GM18499 (cell line): ENCODE results near the gene DLG2.

ENCODE experiments used
- ATAC-seq: cut with Tn5 transposase; IDR thresholded peaks from one replicate; pipeline ENCODE4 v1.9.1; 2021; ENCODE audit warnings: moderate number of reproducible peaks; ENCODE audit not compliant: insufficient read depth, unreplicated experiment

Gene DLG2

DNA sequence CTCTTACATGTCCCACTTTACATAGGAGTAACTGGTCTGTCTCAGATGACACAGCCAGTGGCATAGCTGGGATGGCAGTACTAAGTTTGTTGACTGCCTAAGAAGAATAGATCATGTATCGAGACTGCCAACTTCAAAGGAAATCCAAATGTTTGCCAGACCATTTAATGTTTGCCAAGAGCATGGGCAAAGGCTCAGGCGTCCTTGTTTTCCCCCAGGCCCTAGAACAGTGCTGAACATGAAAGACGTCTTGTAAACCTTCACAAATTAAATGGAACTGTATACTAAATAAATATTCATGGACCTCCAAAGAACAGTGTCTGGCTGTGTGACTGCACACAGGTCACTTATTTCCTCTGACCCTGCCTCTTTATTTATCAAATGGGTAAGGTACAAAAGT, 2106.3 kb downstream of the DLG2 start:
- no peak for ATAC-seq

DNA sequence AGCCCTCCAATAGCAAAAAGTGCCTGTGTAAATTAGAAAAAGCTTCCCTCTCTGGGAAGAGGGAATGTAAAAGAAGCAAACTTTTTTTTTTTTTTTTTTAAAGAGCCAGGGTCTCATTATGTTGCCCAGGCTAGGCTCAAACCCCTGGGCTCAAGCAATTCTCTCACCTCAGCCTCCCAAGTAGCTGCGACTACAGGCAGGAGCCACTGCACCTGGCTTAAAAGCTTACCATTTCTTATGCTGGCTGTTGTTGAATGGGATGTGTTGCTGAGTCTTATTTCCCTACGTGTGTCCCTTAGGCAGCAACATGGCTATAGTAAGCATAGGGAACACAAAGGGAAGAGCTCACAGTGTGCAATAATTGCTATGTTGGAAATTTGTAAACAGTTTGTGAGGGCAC, 2115.5 kb downstream of the DLG2 start:
- ATAC-seq: no peak

- ATAC-seq: no peak
Measured at GRCh38 chr11:83510530-83511460, 2116.3 kb downstream of the DLG2 start.

- ATAC-seq: no peak
Measured at GRCh38 chr11:83508804-83509203, 2118.3 kb downstream of the DLG2 start.

GRCh38 chr11:83502041-83502440, 2125.1 kb downstream of the DLG2 start:
- ATAC-seq: no peak

DNA sequence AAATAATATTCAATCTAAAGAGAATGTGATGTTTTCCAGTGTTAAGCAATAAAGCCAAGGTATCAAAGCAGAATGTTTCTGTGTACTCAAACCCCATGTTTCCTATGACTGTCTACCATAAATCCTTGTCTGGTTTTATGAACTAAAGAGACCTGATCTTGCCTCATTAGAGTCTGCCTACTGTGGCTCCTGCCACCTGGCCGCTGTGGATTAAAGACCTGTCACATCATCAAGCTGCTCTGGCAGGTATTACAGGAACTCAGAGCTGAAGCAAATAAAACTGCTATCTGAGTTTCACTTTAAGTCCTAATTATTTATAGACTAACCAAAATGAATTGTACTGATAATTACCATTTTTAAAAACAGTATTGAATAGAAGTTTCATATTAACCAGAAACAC, 2133.2 kb downstream of the DLG2 start:
- no peak for ATAC-seq

- ATAC-seq: no peak
Measured at GRCh38 chr11:83493034-83493433, 2134.1 kb downstream of the DLG2 start.

GRCh38 chr11:83483808-83484207, 2143.3 kb downstream of the DLG2 start:
- no peak for ATAC-seq

GRCh38 chr11:83480811-83481210, 2146.3 kb downstream of the DLG2 start:
- no peak for ATAC-seq

DNA sequence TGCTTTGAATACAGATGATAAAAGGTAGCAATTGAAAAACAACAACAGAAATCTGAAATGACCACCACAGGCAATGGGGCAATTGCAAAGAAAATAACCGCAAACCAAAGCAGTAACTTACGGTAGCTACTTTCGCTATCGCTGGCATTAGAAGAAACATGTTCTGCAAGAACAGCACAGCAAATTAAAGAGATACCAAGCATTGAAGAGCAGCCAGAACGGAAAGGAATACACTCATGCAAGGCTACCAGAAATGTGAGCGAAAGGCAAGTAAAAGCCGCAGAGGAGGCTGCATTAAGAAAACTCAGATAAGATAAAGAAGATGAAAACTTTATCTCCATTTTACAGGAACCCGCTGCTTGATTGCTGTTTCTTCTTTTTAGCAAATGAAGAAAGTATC, 2146.9 kb downstream of the DLG2 start:
- ATAC-seq: no peak

DNA sequence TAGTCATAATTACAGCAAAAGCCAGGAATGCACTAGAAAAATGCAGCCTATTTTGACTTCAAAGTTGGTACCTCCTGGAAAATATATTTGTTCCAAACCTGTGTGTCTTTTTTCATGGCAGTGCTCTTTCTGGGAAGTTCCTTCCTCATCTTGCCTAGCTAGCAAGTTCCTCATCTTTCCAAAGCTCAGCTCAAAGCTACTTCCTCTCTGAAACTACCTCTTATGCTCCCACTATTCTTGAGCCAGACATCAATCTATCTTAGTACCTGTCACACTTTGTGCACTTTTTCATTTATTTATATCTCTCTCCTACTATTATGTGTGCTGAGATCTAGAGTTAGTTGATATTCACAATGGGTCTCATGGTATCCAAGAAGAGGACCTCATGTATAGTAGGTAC, 2149.4 kb downstream of the DLG2 start:
- ATAC-seq: no peak

- ATAC-seq: no peak
Measured at GRCh38 chr11:83475760-83476159, 2151.4 kb downstream of the DLG2 start.

GRCh38 chr11:83473743-83474142, 2153.4 kb downstream of the DLG2 start:
- ATAC-seq: no peak

- ATAC-seq: no peak
Measured at GRCh38 chr11:83472806-83473205, 2154.3 kb downstream of the DLG2 start.

- no peak for ATAC-seq
Measured at GRCh38 chr11:83471831-83472727, 2155.1 kb downstream of the DLG2 start.

DNA sequence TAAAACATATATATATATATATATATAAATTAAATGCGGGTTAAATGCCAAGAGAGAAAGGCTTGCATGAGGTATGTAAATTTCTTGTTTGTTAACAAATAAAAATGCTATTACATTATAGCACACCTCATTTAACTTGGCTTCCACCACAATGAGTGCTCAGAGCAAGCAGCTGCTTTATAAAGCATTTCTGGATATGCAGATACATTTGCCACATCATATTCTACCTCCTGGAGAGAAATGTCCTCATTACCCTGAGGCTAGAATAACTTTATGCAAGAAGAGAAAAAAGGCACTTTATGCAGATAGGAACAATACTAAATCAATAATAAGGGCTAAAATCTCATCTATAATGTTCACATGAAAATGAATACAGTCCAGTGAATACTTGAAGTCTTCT, 2159.3 kb downstream of the DLG2 start:
- ATAC-seq: no peak

DNA sequence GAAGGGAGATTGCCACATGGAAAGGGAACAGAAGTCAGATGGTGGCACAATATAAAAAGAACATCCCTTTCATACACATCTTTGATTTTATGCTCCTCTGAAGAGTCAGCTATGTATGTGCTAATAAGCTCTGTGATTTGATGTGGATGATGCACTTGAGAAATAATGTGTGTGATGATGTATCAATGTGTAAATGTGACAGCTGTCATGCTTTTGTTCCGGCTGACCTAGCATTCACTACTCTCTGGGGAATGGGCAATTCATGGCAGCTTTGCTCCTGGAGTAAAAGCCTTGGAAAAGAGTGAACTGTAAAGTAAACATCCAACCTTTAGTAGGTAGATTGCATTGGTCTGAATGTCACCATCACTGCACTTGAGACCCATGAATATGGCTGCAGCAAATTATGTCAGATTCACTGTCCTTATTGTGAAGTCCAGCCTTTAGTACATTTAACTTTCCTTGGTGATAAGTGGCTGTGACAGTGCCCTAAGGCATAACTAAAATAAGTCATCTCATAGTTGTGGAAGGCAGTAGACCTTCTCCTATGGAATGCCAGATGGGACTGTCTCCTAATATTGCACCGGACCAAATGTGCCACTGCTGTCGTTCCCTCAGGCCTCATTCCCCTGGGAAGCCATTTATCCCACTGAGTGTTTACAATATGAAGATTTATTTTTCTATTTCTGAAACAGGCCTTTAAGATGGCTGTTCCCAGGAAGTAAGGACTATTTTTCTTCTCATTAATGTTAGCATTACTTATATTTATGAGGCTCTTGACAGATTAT, 2162.8 kb downstream of the DLG2 start:
- no peak for ATAC-seq

DNA sequence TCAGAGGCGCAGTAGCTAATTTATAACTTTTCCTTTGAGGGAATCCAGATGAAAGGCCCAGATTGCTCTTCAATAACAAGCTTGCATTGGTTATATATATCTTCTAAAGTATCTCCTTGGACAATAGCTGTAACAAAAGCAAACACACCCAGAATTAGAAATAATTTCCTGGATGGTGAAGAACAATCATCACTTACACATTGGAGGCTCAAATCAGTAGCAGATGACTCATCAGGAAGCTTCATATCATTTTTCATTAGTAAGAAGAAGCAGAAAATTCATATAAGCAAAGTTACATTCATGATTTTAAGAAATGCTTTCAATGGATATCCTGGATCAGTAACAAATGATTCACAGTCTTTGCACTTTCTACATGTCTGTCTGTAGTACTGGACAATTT, 2167.3 kb downstream of the DLG2 start:
- ATAC-seq: no peak

- ATAC-seq: no peak
Measured at GRCh38 chr11:83456566-83456965, 2170.6 kb downstream of the DLG2 start.

DNA sequence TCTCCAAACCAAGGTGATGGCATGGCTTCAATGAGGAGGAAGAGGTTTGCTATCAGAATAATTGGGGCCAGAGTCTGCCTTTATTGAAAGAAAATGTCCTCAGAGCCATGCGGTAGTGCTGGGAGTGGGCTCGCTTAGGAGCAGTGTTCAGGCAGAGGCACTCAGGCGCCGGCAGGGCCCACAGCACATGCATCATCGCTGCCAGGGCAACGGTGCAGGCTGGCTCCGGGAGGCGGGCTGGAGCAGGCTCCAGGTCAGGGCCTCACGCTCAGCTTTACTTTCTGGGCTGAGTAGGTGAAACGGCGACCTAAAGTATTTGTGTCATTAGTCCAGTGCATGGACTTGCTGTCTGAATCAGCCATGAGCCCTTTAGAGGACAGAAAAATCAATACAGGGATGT, 2171.1 kb downstream of the DLG2 start:
- no peak for ATAC-seq
